AG04450 (cell line): ENCODE measurements around the gene DOHH. TPM values are rescaled to one million over a fixed set of nuclear protein-coding genes. Genes with fewer than 3 reads are reported as not detected.

Experiments
- CTCF ChIA-PET: fragments of 300-600, 350-600 bp; formaldehyde crosslinking; extraction: SDS; loops from one replicate; lab custom pipeline; 2022; ENCODE audit warnings: antibody characterized with exemption, inconsistent platforms; lab: Charles Lee
- POLR2A ChIA-PET: fragments of 350-600 bp; formaldehyde crosslinking; extraction: SDS; loops from one replicate; lab custom pipeline; 2021; ENCODE audit warnings: antibody characterized with exemption, inconsistent platforms; lab: Yijun Ruan, JAX
- DNase-seq: peaks from one replicate; pipeline ENCODE4 v3.0.0-alpha.2; 2011; ENCODE audit warnings: low read depth, low spot score
- H3K27ac ChIP-seq: one replicate; pipeline ENCODE4 v1.5.1; 2012; ENCODE audit warnings: low read depth, low read length, control low read depth
- H3K27me3 ChIP-seq: one replicate; pipeline ENCODE4 v1.6.0; 2012; ENCODE audit warnings: low read length; ENCODE audit not compliant: control insufficient read depth, insufficient read depth
- H3K4me3 ChIP-seq: 2 replicates; pipeline ENCODE4 v1.5.1; 2011; ENCODE audit warnings: mild to moderate bottlenecking, low read depth, low read length, control low read depth
- H3K9me3 ChIP-seq: 2 replicates; pipeline ENCODE4 v1.5.1; 2012; ENCODE audit warnings: low read length; ENCODE audit not compliant: control insufficient read depth, insufficient read depth
- polyA plus RNA-seq: library from polyadenylated mRNA; depleted of rRNA; stranded (reverse); fragments of >200 nt; gene quantifications from 2 replicates; pipeline ENCODE4 v1.2.3, GENCODE V29; 2011
- TF ChIP-seq, protein P1 (sequence below): IDR thresholded peaks from 2 replicates; pipeline ENCODE4 v1.5.1; 2011; ENCODE audit warnings: low read depth, low read length, control low read depth, inconsistent platforms

The DOHH gene
- polyA plus RNA-seq, 1 experiment = 3.4 TPM

DNA sequence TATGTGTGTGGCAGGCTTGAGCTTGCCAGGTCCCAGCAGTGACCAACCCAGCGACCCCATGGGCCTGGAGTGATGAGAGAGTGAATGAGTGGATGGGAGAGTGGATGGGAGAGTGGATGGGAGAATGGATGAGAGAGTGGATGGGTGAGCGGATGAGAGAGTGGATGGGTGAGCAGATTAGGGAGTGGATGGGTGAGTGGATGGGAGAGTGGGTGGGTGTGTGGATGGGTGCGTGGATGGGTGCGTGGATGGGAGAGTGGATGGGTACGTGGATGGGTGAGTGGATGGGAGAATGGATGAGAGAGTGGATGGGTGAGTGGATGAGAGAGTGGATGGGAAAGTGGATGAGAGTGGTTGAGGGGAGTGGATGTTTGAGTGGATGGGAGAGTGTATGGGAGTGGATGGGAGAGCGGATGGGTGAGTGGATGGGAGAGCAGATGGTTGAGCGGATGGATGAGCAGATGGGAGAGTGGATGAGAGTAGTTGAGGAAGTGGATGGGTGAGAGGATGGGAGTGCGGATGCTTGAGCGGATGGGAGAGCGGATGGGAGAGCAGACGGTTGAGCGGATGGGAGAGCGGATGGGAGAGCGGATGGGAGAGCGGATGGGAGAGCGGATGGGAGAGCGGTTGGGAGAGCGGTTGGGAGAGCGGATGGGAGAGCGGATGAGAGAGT lies 28.2 kb upstream of the DOHH start:
- no peaks in the 10 kb centered on the region for H3K27me3 ChIP-seq
- TF ChIP-seq, protein P1, sequence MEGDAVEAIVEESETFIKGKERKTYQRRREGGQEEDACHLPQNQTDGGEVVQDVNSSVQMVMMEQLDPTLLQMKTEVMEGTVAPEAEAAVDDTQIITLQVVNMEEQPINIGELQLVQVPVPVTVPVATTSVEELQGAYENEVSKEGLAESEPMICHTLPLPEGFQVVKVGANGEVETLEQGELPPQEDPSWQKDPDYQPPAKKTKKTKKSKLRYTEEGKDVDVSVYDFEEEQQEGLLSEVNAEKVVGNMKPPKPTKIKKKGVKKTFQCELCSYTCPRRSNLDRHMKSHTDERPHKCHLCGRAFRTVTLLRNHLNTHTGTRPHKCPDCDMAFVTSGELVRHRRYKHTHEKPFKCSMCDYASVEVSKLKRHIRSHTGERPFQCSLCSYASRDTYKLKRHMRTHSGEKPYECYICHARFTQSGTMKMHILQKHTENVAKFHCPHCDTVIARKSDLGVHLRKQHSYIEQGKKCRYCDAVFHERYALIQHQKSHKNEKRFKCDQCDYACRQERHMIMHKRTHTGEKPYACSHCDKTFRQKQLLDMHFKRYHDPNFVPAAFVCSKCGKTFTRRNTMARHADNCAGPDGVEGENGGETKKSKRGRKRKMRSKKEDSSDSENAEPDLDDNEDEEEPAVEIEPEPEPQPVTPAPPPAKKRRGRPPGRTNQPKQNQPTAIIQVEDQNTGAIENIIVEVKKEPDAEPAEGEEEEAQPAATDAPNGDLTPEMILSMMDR = no peak
- H3K9me3 ChIP-seq = no peaks in the 10 kb centered on the region; the same call in 1 of the 2 replicates
- no peak overlapping the region for H3K4me3 ChIP-seq
- no peak for DNase-seq
- CTCF ChIA-PET = no interaction called here
- POLR2A ChIA-PET = no interaction called here
- no peak overlapping the region for H3K27ac ChIP-seq

DNA sequence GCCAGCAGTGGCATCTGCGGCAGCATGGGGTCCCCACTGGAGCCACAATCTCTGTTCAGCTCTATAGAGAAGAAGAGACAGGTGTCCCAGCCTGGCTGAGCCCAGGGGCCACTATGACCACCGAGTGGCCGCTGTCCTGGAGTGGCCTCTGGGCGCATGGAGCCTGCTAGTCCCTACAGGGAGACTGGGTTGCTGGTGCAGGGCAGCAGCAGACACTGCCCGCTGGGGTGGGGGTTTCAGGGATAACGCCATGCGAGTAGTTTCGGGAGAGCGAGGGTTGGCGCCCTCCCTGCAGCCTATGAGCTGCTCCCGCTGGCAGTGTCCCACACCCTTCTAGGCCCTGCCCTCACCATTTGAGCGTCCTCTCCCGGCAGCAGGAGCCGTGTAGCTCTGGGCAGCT lies 27.6 kb upstream of the DOHH start:
- Histone ChIP-seq H3K27me3 (no peaks in the 10 kb centered on the region), H3K4me3 (no peak overlapping the region), H3K27ac (no peak overlapping the region), H3K9me3 (no peaks in the 10 kb centered on the region; the same call in 1 of the 2 replicates)
- TF ChIP-seq, protein P1 = no peak
- no peak for DNase-seq
- POLR2A ChIA-PET = interaction anchor here (1.3 kb wide), 1 partner anchor 131 kb away, joined by 3 read pairs; no protein-coding TSS in a partner anchor
- CTCF ChIA-PET = no interaction called here

DNA sequence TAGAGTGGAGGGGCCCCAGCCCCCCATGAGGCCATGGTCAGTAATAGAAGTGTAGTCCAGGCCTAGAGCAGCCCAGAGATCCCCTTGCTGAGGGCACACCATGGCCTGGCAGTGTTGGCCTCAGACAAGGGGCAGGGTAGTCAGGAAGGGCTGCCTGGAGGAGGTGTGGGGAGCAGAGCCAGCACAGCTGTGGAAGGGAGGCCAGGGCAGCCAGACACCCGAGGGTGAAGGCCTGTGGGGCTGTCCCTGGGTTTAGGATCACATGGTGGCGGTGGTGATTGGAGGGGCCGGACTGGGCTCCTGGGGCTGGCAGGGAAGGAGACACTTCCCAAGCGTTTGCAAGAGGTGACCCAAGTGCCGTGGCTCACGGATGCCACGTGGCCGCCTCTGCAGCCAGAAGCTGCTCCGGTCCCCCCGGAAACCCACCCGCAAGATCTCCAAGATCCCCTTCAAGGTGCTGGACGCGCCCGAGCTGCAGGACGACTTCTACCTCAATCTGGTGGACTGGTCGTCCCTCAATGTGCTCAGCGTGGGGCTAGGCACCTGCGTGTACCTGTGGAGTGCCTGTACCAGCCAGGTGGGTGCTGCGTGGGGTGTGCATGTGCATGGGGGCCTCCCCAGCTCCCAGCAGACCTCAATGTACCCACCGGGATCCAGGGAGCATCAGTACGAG lies 26.9 kb upstream of the DOHH start:
- Histone ChIP-seq H3K27ac (no peak overlapping the region), H3K27me3 (no peaks in the 10 kb centered on the region), H3K9me3 (no peaks in the 10 kb centered on the region; the same call in 1 of the 2 replicates), H3K4me3 (no peak overlapping the region)
- TF ChIP-seq, protein P1 = no peak
- ChIA-PET POLR2A (interaction anchor here (1.3 kb wide), 1 partner anchor 132 kb away, joined by 3 read pairs; no protein-coding TSS in a partner anchor), CTCF (no interaction called here)
- DNase-seq = no peak

DNA sequence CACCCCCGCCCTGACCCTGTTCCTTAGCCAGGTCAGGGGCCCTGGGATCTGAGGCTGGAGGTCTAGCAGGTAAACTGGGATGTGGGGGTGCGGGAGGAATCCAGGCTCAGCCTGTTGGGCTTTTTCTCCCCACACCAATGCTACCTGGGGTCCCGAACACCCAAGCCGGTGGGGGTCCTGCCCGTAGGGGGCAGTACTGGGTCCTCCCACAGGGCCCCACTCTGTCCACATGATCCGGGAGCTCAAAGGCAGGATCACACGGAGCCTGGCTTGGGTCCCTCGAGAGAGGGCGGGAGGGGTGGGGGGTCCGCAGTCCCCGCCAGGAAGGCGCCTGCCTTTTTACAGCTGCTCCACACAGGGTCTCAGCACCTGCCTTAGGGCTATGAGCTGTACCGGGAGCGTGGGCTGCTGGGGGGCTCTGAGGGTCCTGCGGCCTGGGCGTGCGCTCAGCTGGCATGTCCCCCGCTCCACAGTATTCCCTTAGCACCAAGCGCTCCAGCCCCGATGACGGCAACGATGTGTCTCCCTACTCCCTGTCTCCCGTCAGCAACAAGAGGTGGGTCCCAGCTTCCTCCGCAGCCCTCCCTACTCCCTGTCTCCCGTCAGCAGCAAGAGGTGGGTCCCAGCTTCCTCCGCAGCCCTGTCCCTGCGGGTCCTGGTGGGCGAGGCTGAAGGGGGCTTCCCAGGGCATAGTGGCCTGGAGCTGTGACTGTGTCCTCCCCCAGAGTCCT lies 26.2 kb upstream of the DOHH start:
- H3K4me3 ChIP-seq = no peak overlapping the region
- no peak for DNase-seq
- ChIA-PET POLR2A (interaction anchor here (1.3 kb wide), 1 partner anchor 132 kb away, joined by 3 read pairs; no protein-coding TSS in a partner anchor), CTCF (no interaction called here)
- H3K9me3 ChIP-seq = no peaks in the 10 kb centered on the region; the same call in 1 of the 2 replicates
- H3K27me3 ChIP-seq = no peaks in the 10 kb centered on the region
- TF ChIP-seq, protein P1 = peak; percentile 32
- H3K27ac ChIP-seq = no peak overlapping the region
